Cortex of kidney (tissue), 1 donor: ENCODE results near the gene MTR.

Source experiments
- DNase-seq: peaks from one replicate; lab custom pipeline; 2025; lab: John Stamatoyannopoulos, UW

Gene MTR

GRCh38 chr1:236779312-236779711 is 15.8 kb upstream of the MTR start:
- DNase-seq: no peak

- no peak for DNase-seq
These were observed 9.6 kb upstream of the MTR start for GRCh38 chr1:236785477-236785876.

GRCh38 chr1:236786453-236786852 is 8.6 kb upstream of the MTR start:
- DNase-seq: no peak

GRCh38 chr1:236794585-236795034 is 482 bp upstream of the MTR start:
- DNase-seq: no peak

- DNase-seq: no peak
These were observed 920 bp downstream of the MTR start for GRCh38 chr1:236795757-236796667.

GRCh38 chr1:236799001-236799400 is 3.9 kb downstream of the MTR start:
- no peak for DNase-seq

GRCh38 chr1:236800002-236800620 is 5.0 kb downstream of the MTR start:
- DNase-seq: no peak

GRCh38 chr1:236800623-236801022 is 5.5 kb downstream of the MTR start:
- DNase-seq: no peak

GRCh38 chr1:236802264-236802663 is 7.2 kb downstream of the MTR start:
- no peak for DNase-seq

- DNase-seq: no peak
These were observed 11.5 kb downstream of the MTR start for GRCh38 chr1:236806634-236807033.

- no peak for DNase-seq
These were observed 12.9 kb downstream of the MTR start for GRCh38 chr1:236808005-236808404.

- DNase-seq: no peak
These were observed 13.6 kb downstream of the MTR start for GRCh38 chr1:236808564-236809130.

GRCh38 chr1:236809148-236809547 is 14.1 kb downstream of the MTR start:
- no peak for DNase-seq

GRCh38 chr1:236810018-236810417 is 14.9 kb downstream of the MTR start:
- DNase-seq: no peak

GRCh38 chr1:236812334-236813030 is 17.4 kb downstream of the MTR start:
- no peak for DNase-seq

GRCh38 chr1:236815941-236816340 is 20.8 kb downstream of the MTR start:
- DNase-seq: no peak

- DNase-seq: no peak
These were observed 24.8 kb downstream of the MTR start for GRCh38 chr1:236819856-236820255.

- no peak for DNase-seq
These were observed 26.1 kb downstream of the MTR start for GRCh38 chr1:236821091-236821627.

- no peak for DNase-seq
These were observed 28.5 kb downstream of the MTR start for GRCh38 chr1:236823559-236823958.

- no peak for DNase-seq
These were observed 34.0 kb downstream of the MTR start for GRCh38 chr1:236829085-236829484.

GRCh38 chr1:236830116-236830515 is 35.0 kb downstream of the MTR start:
- no peak for DNase-seq

- DNase-seq: no peak
These were observed 35.5 kb downstream of the MTR start for GRCh38 chr1:236830560-236830959.
